Activated CD8-positive, alpha-beta T cell treated with anti-CD3 and anti-CD28 coated beads for 36 hours (primary cell): ENCODE data around the gene MIA3. TPM values are rescaled to one million over a fixed set of nuclear protein-coding genes. Genes with fewer than 3 reads are reported as not detected.
"Not testable (repeated sequence)": the region's sequence is repeated elsewhere in the genome, so short reads cannot be mapped to it uniquely, and the experiment has no call there.

Experiments
- ATAC-seq: fragments of 200-7000 bp; cut with Tn5 transposase; one replicate; pipeline ENCODE4 v1.10.0; 2021; ENCODE audit warnings: mild to moderate bottlenecking, moderate library complexity
- CTCF ChIA-PET: fragments of 350-600 bp; sonication (Branson Sonifier 250); formaldehyde crosslinking; loops from one replicate; lab custom pipeline; 2021; ENCODE audit warnings: antibody characterized with exemption; lab: Charles Lee
- POLR2A ChIA-PET: fragments of 350-600 bp; sonication (Branson Sonifier 250); formaldehyde crosslinking; loops from one replicate; lab custom pipeline; 2021; ENCODE audit warnings: antibody characterized with exemption; lab: Charles Lee
- DNase-seq: peaks from one replicate; pipeline ENCODE4 v3.0.0-alpha.2; 2020
- H3K27ac Mint-ChIP-seq: one replicate; pipeline ENCODE4 v1.8.0; 2021; ENCODE audit warnings: mild to moderate bottlenecking, mixed read lengths
- H3K27me3 Mint-ChIP-seq: one replicate; pipeline ENCODE4 v1.8.0; 2021; ENCODE audit warnings: mixed read lengths
- H3K36me3 Mint-ChIP-seq: one replicate; pipeline ENCODE4 v1.8.0; 2021; ENCODE audit warnings: low read depth, mixed read lengths
- H3K4me1 Mint-ChIP-seq: one replicate; pipeline ENCODE4 v1.8.0; 2021; ENCODE audit warnings: low read depth, mixed read lengths
- H3K4me3 Mint-ChIP-seq: one replicate; pipeline ENCODE4 v1.8.0; 2021; ENCODE audit warnings: mild to moderate bottlenecking, moderate library complexity, mixed read lengths
- H3K9me3 Mint-ChIP-seq: one replicate; pipeline ENCODE4 v1.8.0; 2021; ENCODE audit warnings: mixed read lengths
- CTCF ChIP-seq: fragments of 200-600 bp; IDR thresholded peaks from one replicate; pipeline ENCODE4 v1.8.0; 2022; ENCODE audit warnings: antibody characterized with exemption, mild to moderate bottlenecking
- intact Hi-C: fragments of 100-400 bp; cut with micrococcal nuclease; formaldehyde crosslinking; loops from one replicate; pipeline ENCODE4 v1.10.0; 2022
- total RNA-seq, 2 experiments: library from RNA; stranded (reverse); gene quantifications; one replicate each; pipeline ENCODE4 v1.2.3, GENCODE V29; 2021

Gene MIA3
- total RNA-seq, 2 experiments from 2014 or later, result 43.1 to 44.1 TPM

- ATAC-seq, result no peak
- H3K9me3 Mint-ChIP-seq, result peaks cover 3% of the 10 kb centered on the region
- H3K27ac Mint-ChIP-seq, result no peak overlapping the region
- POLR2A ChIA-PET, result no interaction called here
- DNase-seq, result no peak
- no peak for TF ChIP-seq CTCF
- H3K36me3 Mint-ChIP-seq, result no peaks in the 10 kb centered on the region
- CTCF ChIA-PET, result no interaction called here
- H3K4me1 Mint-ChIP-seq, result no peaks in the 10 kb centered on the region
- H3K27me3 Mint-ChIP-seq, result no peaks in the 10 kb centered on the region
- intact Hi-C loops, result no loop called here
- no peak overlapping the region for H3K4me3 Mint-ChIP-seq
Observed at GRCh38 chr1:222600281-222600680, 17.6 kb upstream of the MIA3 start.

- intact Hi-C loops, result no loop called here
- no peak for DNase-seq
- no peaks in the 10 kb centered on the region for H3K27me3 Mint-ChIP-seq
- H3K4me3 Mint-ChIP-seq, result no peak overlapping the region
- no peaks in the 10 kb centered on the region for H3K9me3 Mint-ChIP-seq
- no peak for TF ChIP-seq CTCF
- no peaks in the 10 kb centered on the region for H3K36me3 Mint-ChIP-seq
- no peak overlapping the region for H3K27ac Mint-ChIP-seq
- POLR2A ChIA-PET, result no interaction called here
- ATAC-seq, result no peak
- CTCF ChIA-PET, result no interaction called here
- no peaks in the 10 kb centered on the region for H3K4me1 Mint-ChIP-seq
Observed at GRCh38 chr1:222601257-222601656, 16.6 kb upstream of the MIA3 start.

GRCh38 chr1:222606757-222607156 is 11.1 kb upstream of the MIA3 start:
- H3K27me3 Mint-ChIP-seq, result peaks cover 1% of the 10 kb centered on the region
- TF ChIP-seq CTCF, result no peak
- intact Hi-C loops, result no loop called here
- DNase-seq (no peak), ATAC-seq (no peak)
- ChIA-PET POLR2A (no interaction called here), CTCF (no interaction called here)
- H3K4me1 Mint-ChIP-seq, result no peaks in the 10 kb centered on the region
- H3K27ac Mint-ChIP-seq, result no peak overlapping the region
- peaks cover 4% of the 10 kb centered on the region for H3K9me3 Mint-ChIP-seq
- no peaks in the 10 kb centered on the region for H3K36me3 Mint-ChIP-seq
- H3K4me3 Mint-ChIP-seq, result no peak overlapping the region

GRCh38 chr1:222609111-222609510 is 8.8 kb upstream of the MIA3 start:
- H3K36me3 Mint-ChIP-seq, ATAC-seq, H3K4me3 Mint-ChIP-seq, H3K27me3 Mint-ChIP-seq, H3K9me3 Mint-ChIP-seq, intact Hi-C loops, H3K4me1 Mint-ChIP-seq, H3K27ac Mint-ChIP-seq, POLR2A ChIA-PET, DNase-seq: not testable (repeated sequence)
- CTCF ChIA-PET, result interaction anchor here (0.9 kb wide), 1 partner anchor 144 kb away, joined by 3 read pairs; no protein-coding TSS in a partner anchor

- no peak overlapping the region for H3K27ac Mint-ChIP-seq
- DNase-seq (no peak), ATAC-seq (no peak)
- H3K9me3 Mint-ChIP-seq, result peaks cover 4% of the 10 kb centered on the region
- peaks cover 14% of the 10 kb centered on the region for H3K27me3 Mint-ChIP-seq
- ChIA-PET CTCF (interaction anchor here (1.5 kb wide), 1 partner anchor 146 kb away, joined by 4 read pairs; no protein-coding TSS in a partner anchor), POLR2A (no interaction called here)
- no peak overlapping the region for H3K4me3 Mint-ChIP-seq
- intact Hi-C loops, result no loop called here
- H3K4me1 Mint-ChIP-seq, result no peaks in the 10 kb centered on the region
- no peak for TF ChIP-seq CTCF
- no peaks in the 10 kb centered on the region for H3K36me3 Mint-ChIP-seq
Observed at GRCh38 chr1:222610728-222611127, 7.2 kb upstream of the MIA3 start.

GRCh38 chr1:222613627-222614026 is 4.3 kb upstream of the MIA3 start:
- H3K36me3 Mint-ChIP-seq, result no peaks in the 10 kb centered on the region
- TF ChIP-seq CTCF, result no peak
- H3K27me3 Mint-ChIP-seq, result peaks cover 14% of the 10 kb centered on the region
- ATAC-seq (no peak), DNase-seq (no peak)
- H3K4me3 Mint-ChIP-seq, result no peak overlapping the region
- no peak overlapping the region for H3K27ac Mint-ChIP-seq
- peaks cover 2% of the 10 kb centered on the region for H3K4me1 Mint-ChIP-seq
- ChIA-PET POLR2A (no interaction called here), CTCF (interaction anchor here (1.1 to 1.3 kb wide), 2 partner anchors 21 to 148 kb away, joined by 3 to 4 read pairs; no protein-coding TSS in a partner anchor)
- intact Hi-C loops, result no loop called here
- H3K9me3 Mint-ChIP-seq, result peaks cover 4% of the 10 kb centered on the region
